Sigmoid colon (tissue), 3 donors: ENCODE measurements around the gene CNOT4.

ENCODE experiments used
- CTCF ChIP-seq, 4 experiments: fragments of 450-650 bp in 3 of 4; fragments of 200-600 bp in 1 of 4; IDR thresholded peaks; one replicate each; pipeline ENCODE4 v1.5.1; 2016 to 2019; ENCODE audit warnings: antibody characterized with exemption in 4 of 4, mild to moderate bottlenecking in 3 of 4, moderate library complexity in 2 of 4
- POLR2A ChIP-seq, 2 donors: fragments of 450-650 bp; IDR thresholded peaks; one replicate each; pipeline ENCODE4 v1.6.1; 2016; ENCODE audit warnings: antibody characterized with exemption in 2 of 2, mild to moderate bottlenecking in 2 of 2, moderate library complexity in 2 of 2

- TF ChIP-seq POLR2A (IDR thresholded peaks at IDR 0.05), result no peak
- no peak for TF ChIP-seq CTCF (IDR thresholded peaks at IDR 0.05)
Observed at GRCh38 chr7:135518748-135519147, 8.8 kb upstream of the CNOT4 start.
